GM18907 (cell line): ENCODE results near the gene MTUS2.

Experiments
- ATAC-seq: cut with Tn5 transposase; IDR thresholded peaks from one replicate; pipeline ENCODE4 v1.9.1; 2021; ENCODE audit warnings: mild to moderate bottlenecking, moderate library complexity; ENCODE audit not compliant: unreplicated experiment

The MTUS2 gene

DNA sequence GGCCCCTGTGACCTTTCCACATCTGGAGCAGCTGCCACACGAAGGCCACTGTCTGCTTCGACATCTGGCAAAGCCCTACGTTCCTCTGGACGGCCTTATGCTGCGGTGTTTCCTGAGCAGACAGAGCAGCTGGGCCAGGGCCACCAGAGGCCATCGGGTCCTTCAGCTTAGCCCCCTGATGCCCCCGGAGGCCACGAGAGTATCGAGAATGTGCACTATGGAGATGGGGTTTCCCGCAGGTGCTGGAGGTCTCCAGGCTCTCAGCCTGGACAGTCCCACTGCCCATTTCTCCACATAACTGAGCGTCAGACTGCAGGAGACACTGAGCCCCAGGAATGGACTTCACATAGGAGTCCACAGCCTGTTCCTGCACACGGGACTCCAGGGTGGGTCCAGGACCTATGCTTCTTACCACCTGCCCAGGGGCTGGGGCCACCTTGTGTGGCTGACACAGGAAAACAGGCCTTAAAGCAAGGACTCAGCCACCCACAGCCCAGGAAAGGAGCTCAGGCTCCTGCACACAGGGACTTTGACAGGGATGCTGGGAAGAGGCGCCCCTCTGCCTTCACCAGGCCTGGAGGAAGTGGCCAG, 694.7 kb downstream of the MTUS2 start:
- ATAC-seq, result no peak

DNA sequence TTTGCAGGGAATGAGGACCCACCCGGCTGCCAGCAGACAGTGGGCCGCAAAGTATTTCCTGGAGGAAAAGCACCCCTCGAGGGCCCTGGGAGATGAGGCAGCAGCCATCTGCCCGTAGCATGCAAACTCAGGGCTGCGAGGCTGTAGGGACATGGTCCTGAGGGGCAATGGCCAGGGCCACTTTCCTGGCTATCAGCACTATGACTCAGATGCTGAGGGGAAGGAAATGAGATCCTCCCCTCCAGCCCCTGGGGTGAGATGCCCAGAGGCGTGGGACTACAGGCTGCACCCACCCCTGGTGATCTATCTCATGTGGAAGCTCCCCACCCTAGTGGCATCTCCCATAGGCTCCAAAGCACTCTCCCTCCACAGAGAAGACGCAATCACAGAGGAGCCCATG, 695.2 kb downstream of the MTUS2 start:
- ATAC-seq, result no peak

DNA sequence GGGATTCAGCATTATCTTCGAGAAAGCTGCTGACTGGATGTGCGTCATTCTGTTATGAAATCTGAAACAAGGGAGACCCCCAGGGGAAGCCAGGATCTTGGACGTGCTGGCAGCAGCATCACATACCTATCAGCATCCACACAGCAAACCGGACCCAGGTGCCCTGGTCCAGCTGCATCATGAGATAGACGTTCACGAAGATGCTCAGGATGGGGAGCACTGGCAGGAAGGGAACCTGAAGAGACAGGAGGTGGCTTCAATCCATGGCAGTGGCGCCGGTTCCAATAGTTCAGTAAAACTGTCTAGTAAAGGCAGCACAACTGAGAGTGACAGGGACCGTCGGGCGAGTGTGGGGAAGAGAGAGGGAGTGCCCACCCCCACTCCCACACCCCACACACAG, 695.9 kb downstream of the MTUS2 start:
- no peak for ATAC-seq

DNA sequence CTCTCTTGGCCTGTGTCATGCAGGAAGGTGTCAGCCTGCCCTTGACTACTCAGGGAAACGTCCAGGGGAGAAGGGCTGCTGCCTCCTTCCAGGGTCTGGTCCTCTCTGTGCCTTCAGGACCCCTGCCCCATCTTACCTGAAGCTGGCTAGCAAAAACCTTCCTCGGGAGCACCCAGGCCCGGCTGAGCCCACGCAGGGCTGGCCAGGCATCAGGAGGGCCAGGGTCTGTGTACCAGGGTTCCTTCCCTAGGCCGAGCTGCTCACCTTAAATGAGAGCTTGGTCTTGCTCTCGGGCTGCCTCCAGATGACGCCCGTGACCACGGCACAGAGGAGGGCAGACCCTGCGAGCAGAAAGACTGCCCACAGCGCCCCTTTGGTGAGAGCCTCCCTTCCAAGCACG, 696.7 kb downstream of the MTUS2 start:
- no peak for ATAC-seq

DNA sequence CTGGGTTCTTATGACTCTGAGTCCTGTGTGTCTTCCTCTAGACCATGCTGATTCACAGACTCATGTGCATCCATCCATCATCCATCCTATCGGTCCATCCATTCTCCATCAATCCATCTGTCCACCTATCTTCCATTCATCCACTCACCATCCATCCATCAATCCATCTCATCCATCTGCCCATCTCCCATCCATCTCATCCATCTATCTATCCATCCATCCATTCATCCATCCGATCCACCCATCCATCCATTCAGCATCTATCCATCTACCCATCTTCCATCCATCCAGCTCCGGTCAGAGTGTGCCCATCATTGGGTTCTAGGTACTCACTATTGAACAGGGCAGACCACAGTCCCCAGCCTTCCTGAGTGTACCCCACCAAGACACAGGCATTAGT, 699.8 kb downstream of the MTUS2 start:
- ATAC-seq, result no peak

DNA sequence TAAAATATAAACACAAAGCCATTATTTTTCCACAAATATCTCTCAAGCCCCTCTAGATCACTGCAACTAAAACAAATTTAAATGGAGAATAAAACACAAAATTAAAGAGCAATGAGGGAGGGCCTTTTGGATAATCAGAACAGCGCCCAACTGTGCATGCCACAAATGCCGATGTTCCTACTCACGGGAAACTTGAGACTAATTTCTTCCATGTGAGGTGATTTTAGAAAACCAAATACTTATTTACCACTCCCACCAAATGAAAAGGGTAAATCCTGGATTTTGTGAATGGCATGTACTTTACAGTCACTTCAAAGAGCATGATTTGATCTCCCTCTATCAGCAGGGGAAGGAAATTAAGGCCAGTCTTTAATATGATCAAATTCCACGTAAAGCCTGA, 700.5 kb downstream of the MTUS2 start:
- no peak for ATAC-seq

DNA sequence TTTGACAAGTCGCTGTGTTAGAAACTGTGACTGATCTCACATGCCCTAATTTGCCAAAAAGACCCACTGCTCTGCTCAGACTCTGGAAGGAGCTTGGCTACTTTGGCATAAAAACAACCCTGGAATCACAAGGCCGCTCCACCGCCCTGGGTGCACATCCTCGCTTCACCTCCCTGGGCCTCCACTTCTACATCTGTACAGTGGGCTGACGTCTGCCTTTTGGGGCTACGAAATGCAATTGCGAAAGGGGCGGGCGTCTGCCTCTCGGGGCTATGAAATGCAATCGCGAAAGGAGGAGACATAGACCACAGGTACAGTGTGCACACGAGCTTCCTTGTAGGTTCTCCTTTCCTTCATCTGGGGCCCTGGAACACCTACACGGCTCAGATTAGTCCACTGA, 701.2 kb downstream of the MTUS2 start:
- no peak for ATAC-seq

DNA sequence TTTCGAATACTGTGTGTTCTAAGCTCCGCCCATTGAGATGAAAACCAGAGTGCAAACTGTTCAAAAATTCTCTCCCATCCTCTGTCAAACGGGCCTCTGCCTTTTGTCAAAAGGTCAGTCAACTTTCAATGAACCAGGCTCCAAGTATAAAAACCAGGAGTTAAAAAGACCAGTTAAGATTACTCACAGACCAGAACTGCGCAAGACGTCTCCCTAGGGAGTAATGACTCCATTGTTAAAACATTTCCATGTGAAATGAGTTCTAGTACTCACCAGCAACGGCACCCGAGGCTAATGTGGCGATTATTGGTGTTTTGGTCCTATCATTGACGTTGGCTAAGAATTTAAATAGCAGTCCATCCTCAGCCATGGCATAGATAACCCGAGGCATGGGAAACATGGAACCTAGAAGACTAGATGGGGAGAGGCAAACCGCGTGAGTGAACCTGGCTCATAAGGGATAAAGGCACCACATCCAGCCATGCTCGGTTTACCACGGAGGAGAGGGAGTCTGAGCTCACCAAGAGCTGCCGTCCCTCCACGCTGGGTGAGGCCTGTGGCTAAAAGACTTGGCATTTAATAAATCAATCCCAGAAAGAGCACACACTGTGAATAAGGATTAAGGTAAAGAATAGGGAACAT, 702.0 kb downstream of the MTUS2 start:
- ATAC-seq, result no peak

DNA sequence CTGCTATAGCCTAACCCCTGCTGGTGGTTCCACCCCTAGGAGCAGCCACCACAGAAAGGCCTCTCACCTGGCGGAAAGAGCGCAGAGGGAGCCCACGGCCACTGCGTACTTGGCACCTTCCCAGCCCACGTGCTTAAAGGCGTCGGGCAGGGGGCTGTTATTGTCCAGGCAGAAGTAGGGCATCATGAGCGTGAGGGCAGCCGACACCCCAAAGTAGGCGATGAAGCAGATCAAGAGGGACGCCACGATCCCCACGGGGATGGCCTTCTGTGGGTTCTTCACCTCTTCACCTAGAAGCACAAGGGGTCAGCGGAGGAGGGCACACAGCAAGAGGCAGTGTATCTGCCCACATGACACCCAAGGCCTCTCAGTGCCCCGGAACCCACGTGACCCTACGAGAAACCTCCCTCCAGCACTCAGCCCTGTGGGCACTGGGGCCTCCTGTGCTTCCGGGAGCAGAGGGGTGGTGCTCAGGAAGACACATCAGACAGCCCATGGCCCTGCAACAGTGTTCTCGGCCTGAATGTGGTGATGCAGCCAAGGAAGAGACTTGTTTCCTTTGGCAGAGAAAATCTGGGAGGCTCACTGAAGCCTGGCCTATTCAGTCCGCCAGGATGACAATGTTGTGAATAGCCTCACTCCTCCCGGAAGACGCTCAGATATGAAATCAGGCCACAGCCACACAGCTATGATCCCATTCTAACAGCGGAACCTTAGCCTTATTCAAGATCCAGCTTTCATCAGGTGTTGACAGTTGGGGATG, 703.2 kb downstream of the MTUS2 start:
- ATAC-seq, result no peak

DNA sequence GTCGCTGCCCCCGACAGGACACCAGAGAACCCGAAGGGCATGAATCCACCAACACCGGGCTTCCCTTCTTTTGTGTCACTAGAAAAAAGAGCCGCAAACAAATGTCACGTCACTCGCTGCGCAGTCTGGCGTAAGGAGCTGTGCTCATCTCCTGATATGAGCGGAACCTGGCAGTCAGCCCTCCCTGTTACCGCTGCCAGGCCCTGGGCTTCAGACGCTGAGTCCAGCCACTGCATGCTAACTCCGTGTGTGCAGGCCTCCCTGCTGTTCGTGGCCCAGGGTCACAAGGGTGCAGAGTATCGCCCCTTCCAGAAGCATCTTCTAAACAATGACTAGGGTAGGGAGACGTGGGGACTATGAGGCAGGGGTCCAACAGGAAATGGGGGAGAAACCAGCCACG, 704.0 kb downstream of the MTUS2 start:
- ATAC-seq, result no peak

DNA sequence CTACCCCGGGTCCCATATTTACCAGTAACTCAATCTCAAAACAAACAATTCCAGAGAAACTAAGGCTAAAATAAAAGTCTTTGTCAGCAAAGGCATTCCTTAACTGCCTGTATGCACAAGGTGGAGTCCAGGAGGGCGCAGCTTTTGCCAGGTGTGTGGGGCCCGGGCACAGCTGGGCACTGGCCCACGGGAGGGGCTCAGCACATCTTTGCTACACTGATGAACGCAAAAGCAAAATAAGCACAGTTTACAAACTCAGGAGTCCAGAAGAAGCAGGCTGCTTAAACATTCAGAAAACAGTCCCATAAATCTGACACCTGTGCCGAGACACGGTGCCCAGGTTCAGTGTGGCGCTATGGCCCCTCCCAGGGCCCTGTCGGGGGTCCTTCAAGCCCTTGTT, 704.5 kb downstream of the MTUS2 start:
- ATAC-seq, result no peak

DNA sequence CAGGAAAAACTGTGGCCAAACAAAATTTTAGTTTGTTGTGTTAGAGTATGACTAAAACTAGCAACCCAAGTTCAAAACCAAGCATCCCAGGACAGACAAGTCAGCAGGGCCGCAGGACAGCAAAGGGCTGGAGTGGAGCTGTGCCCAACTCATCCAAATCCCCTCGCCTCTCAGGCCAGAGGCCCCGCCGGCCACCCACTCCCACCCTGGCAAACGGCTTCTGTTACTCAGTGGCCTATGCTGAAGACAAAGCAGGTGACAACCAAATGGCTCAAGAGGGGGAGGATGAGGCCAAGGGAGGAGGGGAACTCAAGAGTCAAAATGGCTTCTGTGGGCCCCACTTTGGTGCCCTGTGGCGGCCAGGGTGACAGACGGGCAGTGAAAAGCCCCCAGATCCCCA, 705.6 kb downstream of the MTUS2 start:
- ATAC-seq, result no peak

DNA sequence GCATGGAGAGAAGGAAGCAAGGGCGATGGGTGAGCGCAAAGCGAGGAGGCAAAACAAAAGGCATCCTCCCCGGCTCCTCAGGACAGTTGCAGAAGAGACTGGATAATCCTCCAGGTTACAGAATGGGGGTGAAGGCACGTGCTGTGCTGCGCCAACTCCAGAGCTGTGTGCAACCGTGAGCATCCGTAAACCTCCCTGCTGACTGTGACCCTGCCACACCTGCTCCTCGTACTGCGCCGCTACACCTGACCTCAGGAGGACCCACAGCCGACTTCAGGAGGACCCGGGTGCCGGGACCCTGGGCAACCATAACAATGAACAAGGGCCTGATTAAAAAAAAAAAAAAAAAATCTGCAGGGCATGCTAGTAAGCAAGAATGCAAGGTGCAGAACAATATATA, 706.6 kb downstream of the MTUS2 start:
- no peak for ATAC-seq

DNA sequence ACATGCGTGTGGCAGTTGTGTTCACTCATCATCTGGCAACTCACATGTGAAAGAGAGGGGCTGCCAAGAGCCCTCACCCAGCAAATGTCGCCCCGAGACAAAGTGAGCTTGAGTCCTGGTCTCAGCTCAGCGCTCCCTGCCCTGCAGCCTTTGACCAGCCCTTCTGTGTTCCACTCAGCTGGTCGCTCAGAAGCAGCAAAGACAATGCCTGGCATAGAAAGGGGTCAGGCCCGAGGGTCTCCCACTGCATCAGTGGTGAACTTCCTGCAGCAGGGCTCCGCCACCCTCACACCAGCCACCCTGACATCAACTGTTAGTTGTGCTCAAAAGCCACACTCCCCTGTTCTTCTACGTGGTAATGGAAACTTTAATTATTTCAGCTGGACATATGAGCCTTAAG, 707.4 kb downstream of the MTUS2 start:
- ATAC-seq, result no peak

DNA sequence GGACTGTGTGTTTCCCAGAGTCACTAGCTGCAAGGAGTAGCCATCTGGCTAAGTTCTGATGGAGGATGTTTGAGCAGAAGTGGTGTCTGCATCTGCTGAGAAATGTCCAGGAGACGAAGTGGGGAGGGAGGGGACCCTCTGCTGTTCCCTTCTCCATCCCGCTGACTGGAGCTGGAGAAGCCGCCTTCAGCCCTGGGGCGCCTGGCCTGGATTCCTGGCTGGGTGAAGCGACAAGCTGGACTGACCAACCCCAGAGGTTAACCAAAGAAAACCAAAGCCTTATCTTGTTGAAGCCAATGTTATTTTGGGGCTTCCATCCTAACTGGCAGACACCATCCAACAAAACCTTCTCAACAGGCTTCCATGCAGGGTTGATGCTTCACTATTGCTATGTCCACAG, 707.8 kb downstream of the MTUS2 start:
- no peak for ATAC-seq

DNA sequence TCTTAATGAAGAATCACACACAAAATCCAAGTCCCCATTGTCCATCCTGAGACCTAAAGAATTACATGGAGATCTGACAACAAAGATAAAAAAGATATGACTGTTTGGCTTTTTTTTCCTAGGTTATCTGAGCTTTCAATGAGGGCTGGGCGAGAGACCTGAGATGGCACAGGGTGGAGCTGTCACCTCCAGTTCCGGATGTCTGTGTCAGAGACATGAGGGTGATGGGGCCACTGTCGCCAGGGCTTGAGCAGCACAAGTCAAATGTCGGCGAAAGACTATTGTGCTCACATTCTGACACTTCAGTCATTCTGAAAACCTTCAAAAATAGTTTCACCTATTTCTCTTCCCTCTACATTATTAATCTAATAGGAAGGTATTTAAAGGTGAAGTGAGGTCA, 709.6 kb downstream of the MTUS2 start:
- ATAC-seq, result no peak

DNA sequence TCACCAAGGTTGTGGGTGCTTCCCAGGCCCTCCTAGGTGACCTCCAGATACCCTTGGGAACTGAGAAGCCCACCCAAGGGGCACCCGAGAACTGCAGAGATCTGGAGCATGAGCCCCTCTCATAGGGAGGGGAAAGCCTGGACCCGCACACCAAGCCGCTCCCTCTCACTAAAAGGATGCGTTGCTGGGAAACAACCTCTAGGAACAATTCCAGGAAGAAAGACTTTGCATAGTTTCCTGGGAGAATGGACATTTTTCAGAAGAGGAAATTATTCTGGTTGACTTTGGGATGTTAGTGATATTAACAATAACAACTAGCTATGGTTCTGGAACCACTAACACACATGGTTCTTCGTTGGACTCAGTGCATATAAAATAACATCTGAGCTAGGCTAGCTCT, 710.8 kb downstream of the MTUS2 start:
- ATAC-seq, result no peak

DNA sequence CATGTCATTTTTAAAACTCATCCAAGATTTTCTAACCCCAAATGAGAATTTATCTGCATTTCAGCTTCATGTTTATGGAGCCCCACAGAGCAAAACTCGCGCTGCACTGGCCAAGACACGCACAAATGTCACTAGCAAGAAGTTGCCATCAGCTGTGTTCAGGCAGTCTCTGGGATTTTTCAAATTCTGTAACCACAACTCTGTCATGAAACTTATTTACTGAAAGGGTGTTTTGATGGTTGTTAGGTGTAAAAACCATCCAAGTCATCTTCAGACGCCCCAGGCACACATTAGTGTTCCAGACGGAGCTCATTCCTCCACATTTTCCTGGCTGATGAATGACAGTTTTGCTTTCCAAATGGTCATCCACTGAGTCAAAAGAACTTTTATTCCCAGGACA, 712.0 kb downstream of the MTUS2 start:
- ATAC-seq, result no peak

DNA sequence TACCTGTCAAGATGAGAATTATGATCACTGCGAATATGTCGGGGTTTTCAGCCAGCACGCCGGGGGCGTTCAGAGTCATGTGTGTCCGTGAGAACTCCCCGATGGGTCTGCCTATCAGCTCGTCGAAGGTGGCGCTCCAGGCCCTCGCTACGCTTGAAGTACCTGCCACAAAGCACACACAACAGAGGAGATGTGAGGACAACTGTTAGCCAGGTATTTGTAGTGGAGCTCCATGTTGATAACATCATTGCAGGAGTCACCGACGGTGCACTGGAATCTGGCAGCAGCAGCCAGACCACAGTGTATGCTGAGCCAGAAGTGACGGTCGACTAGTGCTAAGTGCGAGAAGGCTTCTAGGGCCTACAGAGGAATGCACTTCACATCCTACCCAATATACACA, 712.7 kb downstream of the MTUS2 start:
- ATAC-seq, result no peak

DNA sequence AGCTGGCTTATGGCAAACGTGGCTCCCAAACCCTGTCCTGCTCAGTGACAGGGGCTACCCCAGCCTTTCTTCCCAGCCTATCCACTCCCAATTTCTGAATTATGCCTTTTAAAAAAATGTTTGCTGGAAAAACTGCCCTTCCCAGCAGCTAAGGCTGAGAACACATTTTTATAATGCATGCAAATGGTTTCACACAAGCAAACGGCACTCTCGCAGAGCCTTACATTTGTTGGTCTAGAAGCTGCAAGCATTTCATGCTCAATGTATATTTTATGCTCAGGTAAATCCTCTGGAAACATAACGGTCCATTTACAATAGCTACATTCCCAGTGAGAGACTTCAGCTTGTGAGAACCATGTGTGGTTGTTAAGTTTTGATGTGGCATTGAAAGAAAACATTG, 713.9 kb downstream of the MTUS2 start:
- no peak for ATAC-seq

DNA sequence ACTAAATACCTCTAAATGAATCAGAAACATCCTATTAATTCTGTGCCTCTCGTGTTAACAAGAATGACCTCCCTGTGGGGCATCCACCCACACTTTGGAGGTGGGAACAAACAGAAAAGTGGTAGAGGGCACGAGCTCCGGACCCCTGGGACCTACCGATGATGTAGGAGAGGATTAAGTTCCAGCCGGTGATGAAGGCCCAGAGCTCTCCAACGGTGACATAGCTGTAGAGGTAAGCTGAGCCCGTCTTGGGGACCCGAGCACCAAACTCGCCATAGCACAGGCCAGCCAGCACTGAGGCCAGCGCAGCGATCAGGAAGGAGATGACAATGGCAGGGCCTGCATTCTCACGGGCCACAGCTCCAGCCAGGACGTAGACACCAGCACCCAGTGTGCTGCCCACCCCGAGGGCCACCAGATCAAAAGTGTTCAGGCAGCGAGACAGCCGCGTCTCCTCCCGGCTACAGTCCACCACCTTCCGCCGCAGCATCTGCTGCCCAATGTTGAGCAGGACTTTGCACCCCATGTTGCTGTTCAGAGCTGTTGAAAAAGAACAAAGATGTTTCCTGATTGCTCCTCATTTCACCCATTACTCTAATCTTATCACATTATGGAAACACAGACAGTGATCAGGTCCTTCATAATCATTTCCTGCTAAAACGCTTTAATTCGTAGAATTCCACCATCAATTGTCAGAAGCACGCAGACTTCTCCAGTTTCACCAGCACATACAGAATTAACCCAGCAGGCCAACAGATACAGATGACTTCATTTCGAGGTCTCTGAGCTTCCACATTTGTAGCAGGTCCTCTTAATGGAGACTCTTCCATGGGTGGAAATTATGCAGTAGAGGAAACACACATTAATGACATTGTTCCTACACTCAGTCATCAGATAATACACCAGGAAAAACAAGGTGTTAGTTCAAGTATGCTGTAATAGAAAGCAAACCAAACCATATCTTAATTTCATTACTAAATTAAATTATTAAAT, 715.8 kb downstream of the MTUS2 start:
- ATAC-seq, result no peak
